ENCODE measurements around the gene RIIAD1. TPM values are rescaled to one million over a fixed set of nuclear protein-coding genes. Genes with fewer than 3 reads are reported as not detected.

Gene RIIAD1
- total and polyA plus RNA-seq, 2 donors (not counting 3 experiments of a cell fraction or from before 2014, with no cell fraction given) = not detected

DNA sequence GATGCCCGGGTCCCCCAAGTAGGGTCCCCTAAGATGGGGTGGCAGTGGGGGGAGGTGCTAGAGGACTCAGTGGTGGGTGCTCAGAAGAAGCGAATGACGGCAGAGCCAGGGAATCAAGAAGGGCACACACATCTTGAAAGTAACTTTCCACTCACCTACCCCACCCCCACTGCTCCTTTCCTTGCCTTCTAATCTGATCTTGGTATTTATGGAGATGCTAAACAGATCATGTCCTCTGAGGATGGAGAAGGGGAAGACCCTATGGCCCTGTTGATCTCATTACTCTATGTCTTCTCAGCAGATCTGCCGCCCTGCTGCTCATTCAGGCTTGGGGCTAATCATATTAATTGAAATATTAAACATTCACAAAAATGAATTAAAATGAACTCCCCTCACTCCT, 2.7 kb upstream of the RIIAD1 start:
- no peak overlapping the region for H3K4me2 ChIP-seq (ENCODE audit: insufficient read depth, low read length)
- CTCF ChIA-PET = no interaction called here
- H2AFZ ChIP-seq (ENCODE audit: low read depth, low read length) = no peak overlapping the region
- H3K4me1 ChIP-seq (ENCODE audit: control insufficient read depth, extremely low read depth, insufficient read depth, low read length) = peaks cover 4% of the 10 kb centered on the region
- no peaks in the 10 kb centered on the region for H3K36me3 ChIP-seq (ENCODE audit: control insufficient read depth in 2 of 2, extremely low read depth in 1 of 2, insufficient read depth in 2 of 2, low read length in 2 of 2)
- intact Hi-C loops (cut with micrococcal nuclease) (no loop called here), dilution Hi-C loops (cut with MboI; ENCODE audit: extremely low pct_ligation_motif_present, low sequenced_read_pairs) (no loop called here)
- peaks cover 64% of the 10 kb centered on the region in 2 experiments for H3K27me3 ChIP-seq (ENCODE audit: control insufficient read depth in 2 of 2, insufficient read depth in 2 of 2, low read length in 2 of 2)
- no peaks in the 10 kb centered on the region for H3K9me1 ChIP-seq (replicated peaks; ENCODE audit: control insufficient read depth, extremely low read depth, insufficient read depth, low read length)
- TF ChIP-seq, protein P1, sequence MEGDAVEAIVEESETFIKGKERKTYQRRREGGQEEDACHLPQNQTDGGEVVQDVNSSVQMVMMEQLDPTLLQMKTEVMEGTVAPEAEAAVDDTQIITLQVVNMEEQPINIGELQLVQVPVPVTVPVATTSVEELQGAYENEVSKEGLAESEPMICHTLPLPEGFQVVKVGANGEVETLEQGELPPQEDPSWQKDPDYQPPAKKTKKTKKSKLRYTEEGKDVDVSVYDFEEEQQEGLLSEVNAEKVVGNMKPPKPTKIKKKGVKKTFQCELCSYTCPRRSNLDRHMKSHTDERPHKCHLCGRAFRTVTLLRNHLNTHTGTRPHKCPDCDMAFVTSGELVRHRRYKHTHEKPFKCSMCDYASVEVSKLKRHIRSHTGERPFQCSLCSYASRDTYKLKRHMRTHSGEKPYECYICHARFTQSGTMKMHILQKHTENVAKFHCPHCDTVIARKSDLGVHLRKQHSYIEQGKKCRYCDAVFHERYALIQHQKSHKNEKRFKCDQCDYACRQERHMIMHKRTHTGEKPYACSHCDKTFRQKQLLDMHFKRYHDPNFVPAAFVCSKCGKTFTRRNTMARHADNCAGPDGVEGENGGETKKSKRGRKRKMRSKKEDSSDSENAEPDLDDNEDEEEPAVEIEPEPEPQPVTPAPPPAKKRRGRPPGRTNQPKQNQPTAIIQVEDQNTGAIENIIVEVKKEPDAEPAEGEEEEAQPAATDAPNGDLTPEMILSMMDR (IDR thresholded peaks at IDR 0.05; ENCODE audit: extremely low read depth in 1 of 2, insufficient read depth in 1 of 2, low read depth in 1 of 2, low read length in 2 of 2) = no peak
- no peak for TF ChIP-seq MYC (IDR thresholded peaks at IDR 0.05; ENCODE audit: low read depth, low read length)
- no peak for TF ChIP-seq POLR2A (IDR thresholded peaks at IDR 0.05; ENCODE audit: low read depth, low read length)
- TF ChIP-seq, protein P2, sequence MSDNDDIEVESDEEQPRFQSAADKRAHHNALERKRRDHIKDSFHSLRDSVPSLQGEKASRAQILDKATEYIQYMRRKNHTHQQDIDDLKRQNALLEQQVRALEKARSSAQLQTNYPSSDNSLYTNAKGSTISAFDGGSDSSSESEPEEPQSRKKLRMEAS (IDR thresholded peaks at IDR 0.05; ENCODE audit: insufficient read depth, insufficient read length) = no peak
- TF ChIP-seq GATA2 (IDR thresholded peaks at IDR 0.05; ENCODE audit: insufficient read depth, insufficient read length, low read depth, low read length) = no peak
- no peak for TF ChIP-seq EZH2 (IDR thresholded peaks at IDR 0.05; ENCODE audit: borderline replicate concordance, low read depth, low read length, severe bottlenecking)
- no peak for TF ChIP-seq FOS (IDR thresholded peaks at IDR 0.05; ENCODE audit: borderline replicate concordance, insufficient read depth, low read length)
- no peak overlapping the region for H3K4me3 ChIP-seq (replicated peaks in 1 of 3; ENCODE audit: insufficient read depth in 1 of 3, low read depth in 1 of 3, low read length in 3 of 3)
- no peaks in the 10 kb centered on the region for H4K20me1 ChIP-seq (replicated peaks; ENCODE audit: control insufficient read depth, extremely low read depth, insufficient read depth, low read length)
- BruUV-seq (replicated peaks) = no TSS peak
- H3K9me3 ChIP-seq (replicated peaks; ENCODE audit: control insufficient read depth, insufficient read depth, low read length) = no peaks in the 10 kb centered on the region
- no peaks in the 10 kb centered on the region for H3K79me2 ChIP-seq (ENCODE audit: control insufficient read depth, insufficient read depth, low read length)
- no peak overlapping the region for H3K9ac ChIP-seq (replicated peaks; ENCODE audit: extremely low read depth, insufficient read depth, low read length)
- FAIRE-seq = no peak
- POLR2A ChIA-PET = no interaction called here
- no peak overlapping the region for H3K27ac ChIP-seq (ENCODE audit: insufficient read depth, low read depth, low read length)
- no peak for DNase-seq (ENCODE audit: low read depth, low spot score)
